Panc1 (cell line): Measurements from ENCODE around the gene RHOG. TPM values are rescaled to one million over a fixed set of nuclear protein-coding genes. Genes with fewer than 3 reads are reported as not detected.
A peak's percentile ranks its signal among the peaks of the same experiment; 100 is the strongest.

Experiments
- ATAC-seq: fragments of 200-7000 bp; cut with Tn5 transposase; 2 replicates; pipeline ENCODE4 v1.9.1; 2020; ENCODE audit warnings: mild to moderate bottlenecking, moderate library complexity
- BruUV-seq: library from RNA; stranded (reverse); fragments of 400-500 nt; replicated peaks from 2 replicates; lab custom pipeline; 2021; lab: Mats Ljungman, UMichigan
- CTCF ChIA-PET: fragments of 300-600 bp; sonication (Branson Sonifier 250); formaldehyde crosslinking; loops from one replicate; lab custom pipeline; 2022; ENCODE audit warnings: antibody characterized with exemption; lab: Charles Lee
- POLR2A ChIA-PET: fragments of 300-600 bp; sonication (Branson Sonifier 250); formaldehyde crosslinking; loops from one replicate; lab custom pipeline; 2022; ENCODE audit warnings: antibody characterized with exemption; lab: Charles Lee
- DNase-seq: peaks from one replicate; pipeline ENCODE4 v3.0.0-alpha.2; 2010; ENCODE audit warnings: low read depth, low spot score
- H3K27ac ChIP-seq: 2 replicates; pipeline ENCODE4 v1.5.1; 2011; ENCODE audit warnings: mild to moderate bottlenecking, low read length, inconsistent platforms
- H3K27me3 ChIP-seq: fragments of 200-500 bp; sonication (Bioruptor generic); 2 replicates; pipeline ENCODE4 v1.6.0; 2014; ENCODE audit warnings: low read length, inconsistent platforms; ENCODE audit not compliant: control insufficient read depth, insufficient read depth
- H3K36me3 ChIP-seq: fragments of 200-500 bp; sonication (Bioruptor generic); 2 replicates; pipeline ENCODE4 v1.5.1; 2014; ENCODE audit warnings: inconsistent platforms, mild to moderate bottlenecking, low read length, moderate library complexity; ENCODE audit not compliant: control insufficient read depth, insufficient read depth
- H3K4me1 ChIP-seq: 2 replicates; pipeline ENCODE4 v1.5.1; 2011; ENCODE audit warnings: inconsistent platforms, mild to moderate bottlenecking, low read length, moderate library complexity; ENCODE audit not compliant: control insufficient read depth, insufficient read depth
- H3K4me3 ChIP-seq, 2 experiments: 2 replicates each; pipeline ENCODE4 v1.5.1; 2011 to 2012; ENCODE audit warnings: low read depth in 2 of 2, low read length in 2 of 2, mild to moderate bottlenecking in 2 of 2, inconsistent platforms in 1 of 2, moderate library complexity in 1 of 2
- H3K9me3 ChIP-seq: fragments of 200-500 bp; sonication (Bioruptor generic); 2 replicates; pipeline ENCODE4 v1.5.1; 2014; ENCODE audit warnings: low read depth, mild to moderate bottlenecking, inconsistent platforms, low read length, moderate library complexity; ENCODE audit not compliant: control insufficient read depth, insufficient read depth
- POLR2AphosphoS5 ChIP-seq: IDR thresholded peaks from 2 replicates; pipeline ENCODE4 v1.6.1; 2012; ENCODE audit warnings: mild to moderate bottlenecking, low read depth, low read length, moderate library complexity
- SIN3A ChIP-seq: IDR thresholded peaks from 2 replicates; pipeline ENCODE4 v1.6.1; 2012; ENCODE audit warnings: low read depth, mild to moderate bottlenecking, low read length, moderate library complexity, borderline replicate concordance; ENCODE audit not compliant: insufficient read depth
- TCF7L2 ChIP-seq: IDR thresholded peaks from 2 replicates; pipeline ENCODE4 v1.6.1; 2011; ENCODE audit warnings: mild to moderate bottlenecking, low read depth, low read length, inconsistent platforms
- in situ Hi-C: cut with HindIII; loops from 2 replicates; pipeline ENCODE4 v1.10.0; 2016; ENCODE audit warnings: low sequenced_read_pairs, low pct_unique_long_range_greater_than_20kb
- intact Hi-C: fragments of 100-400 bp; cut with micrococcal nuclease; formaldehyde crosslinking; loops from one replicate; pipeline ENCODE4 v1.10.0; 2022; ENCODE audit not compliant: unreplicated experiment
- total RNA-seq: library from RNA; stranded (reverse); gene quantifications from one replicate; pipeline ENCODE4 v1.2.1, GENCODE V29; 2021; ENCODE audit not compliant: unreplicated experiment
- TF ChIP-seq, protein P1 (sequence below): fragments of 450-650 bp; IDR thresholded peaks from 2 replicates; pipeline ENCODE4 v1.5.1; 2017; ENCODE audit warnings: mild to moderate bottlenecking
- TF ChIP-seq, protein P2 (sequence below), 2 experiments: IDR thresholded peaks; 2 replicates each; pipeline ENCODE4 v1.6.1; 2011 to 2012; ENCODE audit warnings: low read depth in 2 of 2, control low read depth in 1 of 2, low read length in 1 of 2, mild to moderate bottlenecking in 1 of 2, moderate library complexity in 1 of 2; ENCODE audit not compliant: insufficient read depth in 1 of 2

The RHOG gene
- total RNA-seq, 1 experiment from 2014 or later = 156 TPM

DNA sequence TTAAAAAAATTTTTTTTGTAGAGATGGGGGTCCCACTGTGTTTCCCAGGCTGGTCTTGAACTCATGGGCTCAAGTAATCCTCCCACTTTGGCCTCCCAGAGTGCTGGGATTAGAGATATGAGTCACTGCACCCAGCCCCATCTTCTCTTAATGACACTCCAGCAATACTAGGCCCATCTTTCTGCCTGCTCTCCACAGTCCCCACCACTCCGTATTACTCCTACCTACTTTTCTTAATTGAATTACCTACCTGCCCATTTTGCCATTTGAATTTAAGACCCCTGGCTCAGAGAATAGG is 12.7 kb upstream of the RHOG start:
- Histone ChIP-seq H3K4me1 (peaks cover 30% of the 10 kb centered on the region), H3K9me3 (no peaks in the 10 kb centered on the region), H3K4me3 (no peak overlapping the region), H3K36me3 (no peaks in the 10 kb centered on the region), H3K27ac (no peak overlapping the region; the same call in 1 of the 2 replicates), H3K27me3 (no peaks in the 10 kb centered on the region; the same call in 1 of the 2 replicates)
- no TSS peak for BruUV-seq
- in situ Hi-C loops = no loop called here
- TF ChIP-seq, protein P1, sequence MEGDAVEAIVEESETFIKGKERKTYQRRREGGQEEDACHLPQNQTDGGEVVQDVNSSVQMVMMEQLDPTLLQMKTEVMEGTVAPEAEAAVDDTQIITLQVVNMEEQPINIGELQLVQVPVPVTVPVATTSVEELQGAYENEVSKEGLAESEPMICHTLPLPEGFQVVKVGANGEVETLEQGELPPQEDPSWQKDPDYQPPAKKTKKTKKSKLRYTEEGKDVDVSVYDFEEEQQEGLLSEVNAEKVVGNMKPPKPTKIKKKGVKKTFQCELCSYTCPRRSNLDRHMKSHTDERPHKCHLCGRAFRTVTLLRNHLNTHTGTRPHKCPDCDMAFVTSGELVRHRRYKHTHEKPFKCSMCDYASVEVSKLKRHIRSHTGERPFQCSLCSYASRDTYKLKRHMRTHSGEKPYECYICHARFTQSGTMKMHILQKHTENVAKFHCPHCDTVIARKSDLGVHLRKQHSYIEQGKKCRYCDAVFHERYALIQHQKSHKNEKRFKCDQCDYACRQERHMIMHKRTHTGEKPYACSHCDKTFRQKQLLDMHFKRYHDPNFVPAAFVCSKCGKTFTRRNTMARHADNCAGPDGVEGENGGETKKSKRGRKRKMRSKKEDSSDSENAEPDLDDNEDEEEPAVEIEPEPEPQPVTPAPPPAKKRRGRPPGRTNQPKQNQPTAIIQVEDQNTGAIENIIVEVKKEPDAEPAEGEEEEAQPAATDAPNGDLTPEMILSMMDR = no peak
- TF ChIP-seq, protein P2, sequence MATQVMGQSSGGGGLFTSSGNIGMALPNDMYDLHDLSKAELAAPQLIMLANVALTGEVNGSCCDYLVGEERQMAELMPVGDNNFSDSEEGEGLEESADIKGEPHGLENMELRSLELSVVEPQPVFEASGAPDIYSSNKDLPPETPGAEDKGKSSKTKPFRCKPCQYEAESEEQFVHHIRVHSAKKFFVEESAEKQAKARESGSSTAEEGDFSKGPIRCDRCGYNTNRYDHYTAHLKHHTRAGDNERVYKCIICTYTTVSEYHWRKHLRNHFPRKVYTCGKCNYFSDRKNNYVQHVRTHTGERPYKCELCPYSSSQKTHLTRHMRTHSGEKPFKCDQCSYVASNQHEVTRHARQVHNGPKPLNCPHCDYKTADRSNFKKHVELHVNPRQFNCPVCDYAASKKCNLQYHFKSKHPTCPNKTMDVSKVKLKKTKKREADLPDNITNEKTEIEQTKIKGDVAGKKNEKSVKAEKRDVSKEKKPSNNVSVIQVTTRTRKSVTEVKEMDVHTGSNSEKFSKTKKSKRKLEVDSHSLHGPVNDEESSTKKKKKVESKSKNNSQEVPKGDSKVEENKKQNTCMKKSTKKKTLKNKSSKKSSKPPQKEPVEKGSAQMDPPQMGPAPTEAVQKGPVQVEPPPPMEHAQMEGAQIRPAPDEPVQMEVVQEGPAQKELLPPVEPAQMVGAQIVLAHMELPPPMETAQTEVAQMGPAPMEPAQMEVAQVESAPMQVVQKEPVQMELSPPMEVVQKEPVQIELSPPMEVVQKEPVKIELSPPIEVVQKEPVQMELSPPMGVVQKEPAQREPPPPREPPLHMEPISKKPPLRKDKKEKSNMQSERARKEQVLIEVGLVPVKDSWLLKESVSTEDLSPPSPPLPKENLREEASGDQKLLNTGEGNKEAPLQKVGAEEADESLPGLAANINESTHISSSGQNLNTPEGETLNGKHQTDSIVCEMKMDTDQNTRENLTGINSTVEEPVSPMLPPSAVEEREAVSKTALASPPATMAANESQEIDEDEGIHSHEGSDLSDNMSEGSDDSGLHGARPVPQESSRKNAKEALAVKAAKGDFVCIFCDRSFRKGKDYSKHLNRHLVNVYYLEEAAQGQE (IDR thresholded peaks at IDR 0.05; ENCODE audit: insufficient read depth in 1 of 2, low read depth in 2 of 2, low read length in 1 of 2) = no peak
- TF ChIP-seq TCF7L2 (no peak), SIN3A (no peak), POLR2AphosphoS5 (no peak)
- ChIA-PET POLR2A (interaction anchor here (0.7 kb wide), 1 partner anchor 13 kb away, joined by 5 read pairs; no protein-coding TSS in a partner anchor), CTCF (interaction anchor here (0.6 to 7.0 kb wide), 5 partner anchors 12 to 919 kb away, joined by 4 to 139 read pairs (median 33); partner anchors contain the start of gene RHOG)
- DNase-seq (no peak), ATAC-seq (no peak)
- intact Hi-C loops = loop anchor here (10.0 kb wide), 1 partner anchor 449 kb away; no protein-coding TSS in a partner anchor

DNA sequence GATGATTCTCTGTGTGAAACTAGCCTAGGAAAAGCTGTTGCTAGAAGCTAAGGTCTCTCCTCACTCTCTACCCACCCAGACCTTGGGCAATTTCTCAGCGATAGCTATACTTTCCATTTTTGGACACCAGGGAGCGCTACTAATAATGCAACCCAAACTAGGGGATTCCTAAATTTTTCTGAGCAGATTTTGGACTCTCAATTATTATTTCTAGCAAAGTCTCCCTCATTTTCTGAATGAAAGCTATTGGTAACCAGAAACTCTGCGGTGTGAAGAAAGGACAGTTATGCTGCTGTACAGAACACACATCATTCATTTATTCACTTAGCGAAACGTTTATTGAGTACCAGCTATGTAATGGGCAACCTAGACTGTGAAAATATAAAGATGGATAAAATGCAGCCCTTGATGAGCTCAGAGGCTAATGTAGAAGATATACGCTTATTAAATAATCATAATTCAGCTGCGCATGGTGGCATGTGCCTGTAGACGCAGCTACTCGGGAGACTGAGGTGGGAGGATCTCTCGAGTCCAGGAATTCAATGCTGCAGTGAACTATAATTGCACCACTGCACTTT is 8.6 kb upstream of the RHOG start:
- POLR2A ChIA-PET = interaction anchor here (0.5 to 1.8 kb wide), 5 partner anchors 40 to 470 kb away, joined by 3 to 7 read pairs (median 4); partner anchors contain the start of gene ZNF195
- no peaks in the 10 kb centered on the region for H3K9me3 ChIP-seq
- no peak overlapping the region for H3K27ac ChIP-seq
- TF ChIP-seq POLR2AphosphoS5 (no peak), TCF7L2 (no peak), SIN3A (no peak)
- TF ChIP-seq, protein P1 = peak; percentile 92
- TF ChIP-seq, protein P2 (IDR thresholded peaks at IDR 0.05; ENCODE audit: insufficient read depth in 1 of 2, low read depth in 2 of 2, low read length in 1 of 2) = no peak
- no peaks in the 10 kb centered on the region; the same call in 1 of the 2 replicates for H3K27me3 ChIP-seq
- in situ Hi-C loops (no loop called here), intact Hi-C loops (loop anchor here (1.0 kb wide), 1 partner anchor 223 kb away; no protein-coding TSS in a partner anchor)
- ATAC-seq (peak; percentile 84), DNase-seq (no peak)
- H3K36me3 ChIP-seq = no peaks in the 10 kb centered on the region
- CTCF ChIA-PET = interaction anchor here (0.6 to 7.0 kb wide), 22 partner anchors 8 to 441 kb away, joined by 3 to 139 read pairs (median 4); partner anchors contain the start of genes RHOG and RRM1
- BruUV-seq = no TSS peak
- peaks cover 3% of the 10 kb centered on the region for H3K4me1 ChIP-seq
- no peak overlapping the region for H3K4me3 ChIP-seq
